Mesothelial cell of epicardium (in vitro differentiated cells): ENCODE measurements around the gene SC5D. TPM values are rescaled to one million over a fixed set of nuclear protein-coding genes. Genes with fewer than 3 reads are reported as not detected.

ENCODE experiments used
- DNase-seq, 2 experiments: peaks; one replicate each; pipeline ENCODE4 v3.0.0; 2021; ENCODE audit warnings: low spot score in 2 of 2; ENCODE audit not compliant: unreplicated experiment in 2 of 2
- H3K27ac Mint-ChIP-seq: 2 replicates; pipeline ENCODE4 v1.8.0; 2021; ENCODE audit warnings: mixed read lengths
- H3K27me3 Mint-ChIP-seq: 2 replicates; pipeline ENCODE4 v1.8.0; 2021; ENCODE audit warnings: low read depth, mixed read lengths
- H3K36me3 Mint-ChIP-seq: 2 replicates; pipeline ENCODE4 v1.8.0; 2021; ENCODE audit warnings: mixed read lengths
- H3K4me1 Mint-ChIP-seq: 2 replicates; pipeline ENCODE4 v1.8.0; 2021; ENCODE audit warnings: mixed read lengths
- H3K4me3 Mint-ChIP-seq: 2 replicates; pipeline ENCODE4 v1.8.0; 2021; ENCODE audit warnings: mild to moderate bottlenecking, moderate library complexity, mixed read lengths
- H3K9me3 Mint-ChIP-seq: 2 replicates; pipeline ENCODE4 v1.8.0; 2021; ENCODE audit warnings: mixed read lengths
- total RNA-seq: library from RNA; stranded (reverse); gene quantifications from 3 replicates; pipeline ENCODE4 v1.2.1, GENCODE V29; 2021
- TF ChIP-seq, protein P1 (sequence below): fragments of 200-600 bp; sonication (generic); IDR thresholded peaks from one replicate; pipeline ENCODE4 v1.5.0; 2021; ENCODE audit warnings: antibody characterized with exemption; ENCODE audit not compliant: unreplicated experiment

The SC5D gene
- total RNA-seq, 1 donor from 2014 or later: 54.1 TPM

- no peaks in the 10 kb centered on the region for H3K4me1 Mint-ChIP-seq
- no peaks in the 10 kb centered on the region for H3K36me3 Mint-ChIP-seq
Measured at GRCh38 chr11:121337078-121337477, 44.5 kb downstream of the SC5D start.

GRCh38 chr11:121337740-121338272 is 45.2 kb downstream of the SC5D start:
- no peak for DNase-seq
- no peaks in the 10 kb centered on the region for H3K4me1 Mint-ChIP-seq
- H3K9me3 Mint-ChIP-seq: no peaks in the 10 kb centered on the region
- H3K27me3 Mint-ChIP-seq: peaks cover 8% of the 10 kb centered on the region
- no peak overlapping the region for H3K27ac Mint-ChIP-seq
- H3K36me3 Mint-ChIP-seq: no peaks in the 10 kb centered on the region
- TF ChIP-seq, protein P1, sequence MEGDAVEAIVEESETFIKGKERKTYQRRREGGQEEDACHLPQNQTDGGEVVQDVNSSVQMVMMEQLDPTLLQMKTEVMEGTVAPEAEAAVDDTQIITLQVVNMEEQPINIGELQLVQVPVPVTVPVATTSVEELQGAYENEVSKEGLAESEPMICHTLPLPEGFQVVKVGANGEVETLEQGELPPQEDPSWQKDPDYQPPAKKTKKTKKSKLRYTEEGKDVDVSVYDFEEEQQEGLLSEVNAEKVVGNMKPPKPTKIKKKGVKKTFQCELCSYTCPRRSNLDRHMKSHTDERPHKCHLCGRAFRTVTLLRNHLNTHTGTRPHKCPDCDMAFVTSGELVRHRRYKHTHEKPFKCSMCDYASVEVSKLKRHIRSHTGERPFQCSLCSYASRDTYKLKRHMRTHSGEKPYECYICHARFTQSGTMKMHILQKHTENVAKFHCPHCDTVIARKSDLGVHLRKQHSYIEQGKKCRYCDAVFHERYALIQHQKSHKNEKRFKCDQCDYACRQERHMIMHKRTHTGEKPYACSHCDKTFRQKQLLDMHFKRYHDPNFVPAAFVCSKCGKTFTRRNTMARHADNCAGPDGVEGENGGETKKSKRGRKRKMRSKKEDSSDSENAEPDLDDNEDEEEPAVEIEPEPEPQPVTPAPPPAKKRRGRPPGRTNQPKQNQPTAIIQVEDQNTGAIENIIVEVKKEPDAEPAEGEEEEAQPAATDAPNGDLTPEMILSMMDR: no peak
- H3K4me3 Mint-ChIP-seq: no peak overlapping the region

More at GRCh38 chr11:121337078-121337477, 44.5 kb downstream of the SC5D start:
- Mint-ChIP-seq H3K27ac (no peak overlapping the region), H3K27me3 (peaks cover 8% of the 10 kb centered on the region), H3K4me3 (no peak overlapping the region), H3K9me3 (peaks cover 5% of the 10 kb centered on the region)
- TF ChIP-seq, protein P1: no peak
- no peak for DNase-seq

GRCh38 chr11:121338536-121338935 is 46.0 kb downstream of the SC5D start:
- TF ChIP-seq, protein P1: no peak
- H3K36me3 Mint-ChIP-seq: no peaks in the 10 kb centered on the region
- H3K27ac Mint-ChIP-seq: no peak overlapping the region
- H3K4me1 Mint-ChIP-seq: no peaks in the 10 kb centered on the region
- DNase-seq: no peak
- H3K9me3 Mint-ChIP-seq: no peaks in the 10 kb centered on the region
- peaks cover 8% of the 10 kb centered on the region for H3K27me3 Mint-ChIP-seq
- no peak overlapping the region for H3K4me3 Mint-ChIP-seq

DNA sequence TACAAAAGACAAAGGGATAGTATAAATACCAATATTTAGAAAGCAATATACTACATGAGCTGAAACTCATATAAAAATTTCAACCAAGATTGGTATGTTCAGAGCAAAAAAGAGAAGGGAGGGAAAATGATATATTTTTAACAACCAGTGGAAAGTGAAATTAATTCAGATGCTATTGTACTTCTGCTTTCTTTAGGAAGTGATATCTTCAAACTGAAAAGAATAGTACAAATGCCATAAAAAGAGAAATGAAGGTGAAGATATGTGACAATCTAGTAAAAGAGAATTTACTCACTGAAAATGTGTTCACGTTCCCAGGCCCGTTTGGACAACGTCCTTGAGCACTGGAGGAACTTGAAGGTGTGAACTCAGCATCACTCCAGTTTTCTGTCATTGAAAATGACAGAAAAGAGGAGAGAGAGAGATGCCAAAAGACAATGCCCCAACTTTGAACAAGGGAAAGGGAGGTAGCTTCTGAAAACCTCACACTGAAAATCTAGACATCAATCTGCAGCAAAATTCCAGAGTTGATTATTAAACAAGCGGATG is 47.5 kb downstream of the SC5D start:
- no peaks in the 10 kb centered on the region for H3K36me3 Mint-ChIP-seq

DNA sequence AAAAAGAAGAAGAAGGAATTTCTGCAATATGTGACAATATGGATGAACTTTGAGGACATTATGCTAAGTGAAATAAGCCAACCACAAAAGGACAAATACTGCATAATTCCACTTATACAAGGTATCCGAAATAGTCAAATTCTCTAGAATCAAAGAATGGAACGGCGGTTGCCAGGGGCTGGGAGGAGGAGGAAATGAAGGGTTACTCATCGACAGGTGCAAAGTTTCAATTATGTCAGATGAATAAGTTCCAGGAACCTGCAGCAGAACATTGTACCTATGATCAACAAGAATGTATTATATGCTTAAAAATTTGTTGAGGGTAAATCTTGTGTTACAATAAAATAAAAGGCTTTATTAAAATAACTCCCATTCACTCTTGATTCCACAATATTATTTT is 49.0 kb downstream of the SC5D start:
- Mint-ChIP-seq H3K9me3 (no peaks in the 10 kb centered on the region), H3K36me3 (no peaks in the 10 kb centered on the region), H3K27me3 (peaks cover 10% of the 10 kb centered on the region), H3K4me1 (no peaks in the 10 kb centered on the region), H3K4me3 (no peak overlapping the region), H3K27ac (no peak overlapping the region)
- DNase-seq: no peak
- TF ChIP-seq, protein P1: no peak

More for the DNA sequence above, 47.5 kb downstream of the SC5D start:
- Mint-ChIP-seq H3K4me3 (no peak overlapping the region), H3K27me3 (peaks cover 8% of the 10 kb centered on the region), H3K9me3 (no peaks in the 10 kb centered on the region), H3K27ac (no peak overlapping the region), H3K4me1 (no peaks in the 10 kb centered on the region)
- TF ChIP-seq, protein P1: no peak
- DNase-seq: no peak
